Coronary artery (tissue), 2 donors: ENCODE results near the gene CCDC201.

Experiments
- DNase-seq: peaks from one replicate; pipeline ENCODE4 v3.0.0-alpha.2; 2017; ENCODE audit warnings: low spot score
- H3K27ac ChIP-seq, 2 donors: fragments of 200-600 bp; sonication (generic); one replicate each; pipeline ENCODE4 v1.5.1; 2016 to 2019
- H3K4me3 ChIP-seq: fragments of 200-600 bp; sonication (generic); 2 replicates; pipeline ENCODE4 v1.5.1; 2016; ENCODE audit warnings: mild to moderate bottlenecking, moderate library complexity
- CTCF ChIP-seq: fragments of 200-600 bp; sonication (generic); IDR thresholded peaks from one replicate; pipeline ENCODE4 v1.5.1; 2019; ENCODE audit warnings: antibody characterized with exemption

The CCDC201 gene

GRCh38 chr7:45893996-45894664, 21.2 kb upstream of the CCDC201 start:
- no peak for TF ChIP-seq CTCF
- no peak overlapping the region for H3K27ac ChIP-seq
- peak; percentile 68 for DNase-seq
- no peak overlapping the region for H3K4me3 ChIP-seq

GRCh38 chr7:45893374-45893995, 20.6 kb upstream of the CCDC201 start:
- peak; percentile 40 for DNase-seq
- H3K27ac ChIP-seq = no peak overlapping the region
- H3K4me3 ChIP-seq = no peak overlapping the region
- TF ChIP-seq CTCF = no peak

GRCh38 chr7:45892407-45893035, 19.6 kb upstream of the CCDC201 start:
- H3K27ac ChIP-seq = no peak overlapping the region
- peak; percentile 43 for DNase-seq
- no peak for TF ChIP-seq CTCF

GRCh38 chr7:45891462-45892402, 18.9 kb upstream of the CCDC201 start:
- peak; percentile 56 for DNase-seq
- no peak for TF ChIP-seq CTCF
- no peak overlapping the region for H3K27ac ChIP-seq
- H3K4me3 ChIP-seq = no peak overlapping the region

More at GRCh38 chr7:45892407-45893035, 19.6 kb upstream of the CCDC201 start:
- H3K4me3 ChIP-seq = no peak overlapping the region

GRCh38 chr7:45890902-45891461, 18.1 kb upstream of the CCDC201 start:
- H3K4me3 ChIP-seq = no peak overlapping the region
- H3K27ac ChIP-seq = no peak overlapping the region
- TF ChIP-seq CTCF = no peak
- no peak for DNase-seq

- peak; percentile 52 for DNase-seq
- TF ChIP-seq CTCF = no peak
- Histone ChIP-seq H3K4me3 (no peak overlapping the region), H3K27ac (no peak overlapping the region)
Observed at GRCh38 chr7:45890125-45890901, 17.4 kb upstream of the CCDC201 start.
